HepG2 (cell line): Measurements from ENCODE around the gene CECR2. TPM values are rescaled to one million over a fixed set of nuclear protein-coding genes. Genes with fewer than 3 reads are reported as not detected.

ENCODE experiments used
- ATAC-seq: fragments of 200-7000 bp; cut with Tn5 transposase; 3 replicates; pipeline ENCODE4 v1.9.1; 2020; ENCODE audit warnings: mild to moderate bottlenecking, moderate library complexity
- BruUV-seq: library from RNA; stranded (reverse); fragments of 400-500 nt; replicated peaks from 2 replicates; lab custom pipeline; 2021; lab: Mats Ljungman, UMichigan
- CTCF ChIA-PET: fragments of 300-600 bp; formaldehyde crosslinking; extraction: SDS; loops from one replicate; lab custom pipeline; 2021; ENCODE audit warnings: low total read pairs, inconsistent platforms, low intra/inter-chr PET ratio; lab: Yijun Ruan, JAX
- POLR2A ChIA-PET: fragments of 350-600 bp; sonication (Branson Sonifier 250); formaldehyde crosslinking; loops from one replicate; lab custom pipeline; 2020; ENCODE audit warnings: antibody characterized with exemption, inconsistent platforms; lab: Yijun Ruan, JAX
- DNase-seq: peaks from one replicate; pipeline ENCODE4 v3.0.0-alpha.2; 2015; ENCODE audit warnings: low spot score
- FAIRE-seq: peaks from 3 replicates; lab custom pipeline; 2011; peaks lifted over from hg19 to GRCh38; lab: Jason Lieb, UNC
- H2AFZ ChIP-seq: one replicate; pipeline ENCODE4 v1.6.1; 2011; ENCODE audit warnings: low read length, inconsistent platforms
- H3K27ac ChIP-seq: fragments of 300-600 bp; 3 replicates; pipeline ENCODE4 v1.8.0; 2011; ENCODE audit warnings: mixed run types, mild to moderate bottlenecking, mixed read lengths, low read length, inconsistent platforms; ENCODE audit not compliant: insufficient read depth; ENCODE audit errors: extremely low read length
- H3K27me3 ChIP-seq, 2 experiments: fragments of 200-600 bp in 1 of 2; 2 replicates in 1 of 2; 3 replicates in 1 of 2; pipeline versions ENCODE4 v1.6.0 to v1.8.0; 2011; ENCODE audit warnings: low read length in 2 of 2, mild to moderate bottlenecking in 2 of 2, moderate library complexity in 2 of 2, inconsistent platforms in 1 of 2; ENCODE audit not compliant: insufficient read depth in 2 of 2, control insufficient read depth in 1 of 2
- H3K36me3 ChIP-seq, 2 experiments: fragments of 200-600 bp in 1 of 2; replicated peaks in 1 of 2; 2 replicates in 1 of 2; 3 replicates in 1 of 2; pipeline versions ENCODE4 v1.5.1 to v1.8.0; 2011; ENCODE audit warnings: low read length in 2 of 2, inconsistent platforms in 1 of 2; ENCODE audit not compliant: insufficient read depth in 2 of 2, control insufficient read depth in 1 of 2
- H3K4me1 ChIP-seq: 2 replicates; pipeline ENCODE4 v1.5.1; 2012; ENCODE audit warnings: low read length, inconsistent platforms; ENCODE audit not compliant: insufficient read depth
- H3K4me2 ChIP-seq: 2 replicates; pipeline ENCODE4 v1.6.0; 2011; ENCODE audit warnings: low read depth, low read length, inconsistent platforms
- H3K4me3 ChIP-seq, 3 experiments: fragments of 200-600 bp in 1 of 3; sonication (generic), shearing (Covaris generic) in 1 of 3; replicated peaks in 1 of 3; 2 replicates each; pipeline ENCODE4 v1.5.1; 2011 to 2016; ENCODE audit warnings: low read length in 3 of 3, inconsistent platforms in 2 of 3, low read depth in 2 of 3, mild to moderate bottlenecking in 2 of 3, control low read depth in 1 of 3, mixed read lengths in 1 of 3; ENCODE audit not compliant: insufficient read depth in 1 of 3
- H3K79me2 ChIP-seq: one replicate; pipeline ENCODE4 v1.6.1; 2011; ENCODE audit warnings: low read length, inconsistent platforms; ENCODE audit not compliant: insufficient read depth
- H3K9ac ChIP-seq: 2 replicates; pipeline ENCODE4 v1.6.0; 2011; ENCODE audit warnings: mild to moderate bottlenecking, low read depth, low read length, inconsistent platforms; ENCODE audit not compliant: insufficient read depth
- H3K9me3 ChIP-seq: 2 replicates; pipeline ENCODE4 v1.5.1; 2012; ENCODE audit warnings: mild to moderate bottlenecking, low read length
- H4K20me1 ChIP-seq: 2 replicates; pipeline ENCODE4 v1.6.0; 2011; ENCODE audit warnings: inconsistent platforms, mild to moderate bottlenecking, low read length, moderate library complexity; ENCODE audit not compliant: insufficient read depth
- ATAD3A ChIP-seq: sonication (generic); formaldehyde crosslinking; IDR thresholded peaks from 2 replicates; pipeline ENCODE4 v1.4.0; 2020; ENCODE audit warnings: missing genetic modification reagents
- GZF1 ChIP-seq: sonication (generic); formaldehyde crosslinking; IDR thresholded peaks from 2 replicates; pipeline ENCODE4 v1.5.1; 2020; ENCODE audit warnings: mild to moderate bottlenecking, missing genetic modification reagents
- KMT2A ChIP-seq: sonication (generic); formaldehyde crosslinking; IDR thresholded peaks from 2 replicates; pipeline ENCODE4 v1.4.0; 2020; ENCODE audit warnings: missing genetic modification reagents
- NPAS2 ChIP-seq: sonication (generic); formaldehyde crosslinking; IDR thresholded peaks from 2 replicates; pipeline ENCODE4 v1.8.0; 2022; ENCODE audit warnings: mild to moderate bottlenecking, missing genetic modification reagents, borderline replicate concordance
- NRL ChIP-seq: sonication (generic); formaldehyde crosslinking; IDR thresholded peaks from 2 replicates; pipeline ENCODE4 v1.5.0; 2020; ENCODE audit warnings: missing genetic modification reagents, mild to moderate bottlenecking, moderate library complexity, borderline replicate concordance
- ZBTB20 ChIP-seq: sonication (generic); formaldehyde crosslinking; IDR thresholded peaks from 2 replicates; pipeline ENCODE4 v1.8.1; 2023; ENCODE audit warnings: missing genetic modification reagents, low read depth, mild to moderate bottlenecking, borderline replicate concordance
- ZC3H4 ChIP-seq: sonication (generic); formaldehyde crosslinking; IDR thresholded peaks from 2 replicates; pipeline ENCODE4 v1.4.0; 2020; ENCODE audit warnings: missing genetic modification reagents, borderline replicate concordance
- ZFP36 ChIP-seq: fragments of 150-350 bp; IDR thresholded peaks from 2 replicates; pipeline ENCODE4 v1.6.1; 2018; ENCODE audit warnings: borderline replicate concordance, low read length, low read depth; ENCODE audit not compliant: partially characterized antibody
- ZNF253 ChIP-seq: sonication (generic); formaldehyde crosslinking; IDR thresholded peaks from 2 replicates; pipeline ENCODE4 v1.8.0; 2022; ENCODE audit warnings: mild to moderate bottlenecking, missing genetic modification reagents, borderline replicate concordance
- ZNF263 ChIP-seq: sonication (generic); formaldehyde crosslinking; IDR thresholded peaks from 2 replicates; pipeline ENCODE4 v1.4.0; 2020; ENCODE audit warnings: missing genetic modification reagents
- ZNF337 ChIP-seq: sonication (generic); formaldehyde crosslinking; IDR thresholded peaks from 2 replicates; pipeline ENCODE4 v1.5.1; 2020; ENCODE audit warnings: missing genetic modification reagents, low read depth, mild to moderate bottlenecking, borderline replicate concordance
- ZNF574 ChIP-seq: sonication (generic); formaldehyde crosslinking; IDR thresholded peaks from 2 replicates; pipeline ENCODE4 v1.4.0; 2020; ENCODE audit warnings: missing genetic modification reagents
- WGBS: methylation state at CpG from one replicate; pipeline ENCODE4 v1.1.6; 2017; ENCODE audit warnings: low lambda C conversion rate; 5-methylcytosine and 5-hydroxymethylcytosine counted together
- in situ Hi-C: cut with HindIII; loops from 2 replicates; pipeline ENCODE4 v1.10.0; 2017; ENCODE audit warnings: low pct_unique_long_range_greater_than_20kb; ENCODE audit not compliant: extremely low pct_ligation_motif_present
- intact Hi-C: fragments of 100-400 bp; cut with micrococcal nuclease; formaldehyde crosslinking; loops from one replicate; pipeline ENCODE4 v1.10.0; 2022; ENCODE audit not compliant: unreplicated experiment
- polyA plus RNA-seq, 8 experiments: library from polyadenylated mRNA; depleted of rRNA in 3 of 8; stranded (reverse) in 7 of 8; unstranded in 1 of 8; fragments of >200 nt; fragmentation: Illumina TruSeq in 4 of 8; extraction: Trizol in 4 of 8; gene quantifications; 2 replicates each; pipeline versions ENCODE4 v1.2.1 to v1.2.3, GENCODE V29; 2011 to 2016; ENCODE audit warnings: low read depth in 4 of 8, missing spikeins in 1 of 8, mixed read lengths in 1 of 8; ENCODE audit not compliant: insufficient read depth in 1 of 8
- total RNA-seq, 5 experiments: library from RNA; depleted of rRNA; stranded (reverse); fragments of >200 nt; fragmentation: Illumina TruSeq; extraction: Trizol; gene quantifications; 2 replicates each; pipeline ENCODE4 v1.2.3, GENCODE V29; 2016; ENCODE audit warnings: low read depth in 1 of 5

Gene CECR2
- total and polyA plus RNA-seq, 2 of the 13 experiments (the other 11 are each of a cell fraction or from before 2014, with no cell fraction given), result not detected

- Histone ChIP-seq H3K27ac (no peak overlapping the region), H3K9ac (no peak overlapping the region), H3K4me2 (no peak overlapping the region), H2AFZ (no peak overlapping the region), H3K4me1 (no peaks in the 10 kb centered on the region), H3K79me2 (no peaks in the 10 kb centered on the region), H3K9me3 (no peaks in the 10 kb centered on the region), H4K20me1 (no peaks in the 10 kb centered on the region), H3K36me3 (no peaks in the 10 kb centered on the region), H3K27me3 (peaks cover 2 to 26% of the 10 kb centered on the region in 2 experiments; a peak in 3 of 5 replicates), H3K4me3 (no peak overlapping the region)
- BruUV-seq, result no TSS peak
- no peak for FAIRE-seq
- DNase-seq, result no peak
- intact Hi-C loops (no loop called here), in situ Hi-C loops (no loop called here)
- ATAC-seq, result no peak
- ChIA-PET CTCF (no interaction called here), POLR2A (no interaction called here)
- TF ChIP-seq ZFP36 (no peak), ZNF337 (CRISPR knock-in tag) (no peak), KMT2A (CRISPR knock-in tag) (no peak), ATAD3A (CRISPR knock-in tag) (no peak), ZC3H4 (CRISPR knock-in tag) (no peak), ZNF253 (CRISPR knock-in tag) (no peak), NPAS2 (no peak), NRL (CRISPR knock-in tag) (no peak), GZF1 (no peak), ZBTB20 (CRISPR knock-in tag) (no peak), ZNF263 (no peak), ZNF574 (CRISPR knock-in tag) (no peak)
- WGBS, result 0% methylated on average over 6 of the region's 6 CpGs
Measured at GRCh38 chr22:17460895-17461294, 91.6 kb downstream of the CECR2 start.
